Activated CD4-positive, alpha-beta memory T cell treated with anti-CD3 and anti-CD28 coated beads for 36 hours (primary cell): Measurements from ENCODE around the gene ANKS6. TPM values are rescaled to one million over a fixed set of nuclear protein-coding genes. Genes with fewer than 3 reads are reported as not detected.

Experiments used
- CTCF ChIA-PET: fragments of 350-600 bp; sonication (Branson Sonifier 250); formaldehyde crosslinking; loops from one replicate; lab custom pipeline; 2021; ENCODE audit warnings: antibody characterized with exemption, inconsistent platforms; lab: Charles Lee
- POLR2A ChIA-PET: fragments of 350-600 bp; sonication (Branson Sonifier 250); formaldehyde crosslinking; loops from one replicate; lab custom pipeline; 2021; ENCODE audit warnings: antibody characterized with exemption; lab: Charles Lee
- DNase-seq: peaks from one replicate; pipeline ENCODE4 v3.0.0-alpha.2; 2020
- H3K27ac Mint-ChIP-seq: one replicate; pipeline ENCODE4 v1.8.0; 2021; ENCODE audit warnings: mixed read lengths
- H3K27me3 Mint-ChIP-seq: one replicate; pipeline ENCODE4 v1.8.0; 2021; ENCODE audit warnings: mixed read lengths
- H3K36me3 Mint-ChIP-seq: one replicate; pipeline ENCODE4 v1.8.0; 2021; ENCODE audit warnings: mixed read lengths
- H3K4me1 Mint-ChIP-seq: one replicate; pipeline ENCODE4 v1.8.0; 2021; ENCODE audit warnings: low read depth, mixed read lengths
- H3K4me3 Mint-ChIP-seq: one replicate; pipeline ENCODE4 v1.8.0; 2021; ENCODE audit warnings: mild to moderate bottlenecking, mixed read lengths
- H3K9me3 Mint-ChIP-seq: one replicate; pipeline ENCODE4 v1.8.0; 2021; ENCODE audit warnings: mixed read lengths
- intact Hi-C: fragments of 100-400 bp; cut with micrococcal nuclease; formaldehyde crosslinking; loops from one replicate; pipeline ENCODE4 v1.15.1; 2023
- total RNA-seq, 2 experiments: library from RNA; stranded (reverse); gene quantifications; one replicate each; pipeline ENCODE4 v1.2.3, GENCODE V29; 2021

ANKS6 gene
- total RNA-seq, 2 experiments from 2014 or later: 13.0 to 16.0 TPM

DNA sequence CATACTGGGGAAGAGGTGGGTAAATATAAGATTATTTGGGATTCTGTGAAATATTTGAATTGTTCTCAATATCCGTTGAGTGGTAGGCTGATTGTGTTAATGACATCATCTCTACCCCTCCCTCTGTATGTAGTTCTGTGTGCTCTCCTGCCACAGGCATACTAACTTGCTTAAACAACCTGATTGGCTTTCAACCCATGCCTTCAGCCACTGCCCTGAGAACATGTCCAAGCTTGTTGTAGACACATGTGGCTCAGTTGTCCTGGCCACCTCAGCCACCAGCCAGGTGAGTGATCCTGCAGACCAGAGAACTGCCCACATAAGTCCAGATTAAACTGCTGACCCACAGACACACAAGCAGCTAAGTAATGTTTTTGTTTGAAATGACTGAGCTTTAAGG lies 31.1 kb downstream of the ANKS6 start:
- ChIA-PET POLR2A (no interaction called here), CTCF (interaction anchor here (1.1 to 2.0 kb wide), 2 partner anchors 9 to 11 kb away, joined by 4 to 5 read pairs; no protein-coding TSS in a partner anchor)
- no peak for DNase-seq
- Mint-ChIP-seq H3K4me3 (no peak overlapping the region), H3K9me3 (peaks cover 5% of the 10 kb centered on the region), H3K4me1 (no peaks in the 10 kb centered on the region), H3K27ac (no peak overlapping the region), H3K27me3 (no peaks in the 10 kb centered on the region), H3K36me3 (peaks cover 38% of the 10 kb centered on the region)
- intact Hi-C loops: no loop called here

DNA sequence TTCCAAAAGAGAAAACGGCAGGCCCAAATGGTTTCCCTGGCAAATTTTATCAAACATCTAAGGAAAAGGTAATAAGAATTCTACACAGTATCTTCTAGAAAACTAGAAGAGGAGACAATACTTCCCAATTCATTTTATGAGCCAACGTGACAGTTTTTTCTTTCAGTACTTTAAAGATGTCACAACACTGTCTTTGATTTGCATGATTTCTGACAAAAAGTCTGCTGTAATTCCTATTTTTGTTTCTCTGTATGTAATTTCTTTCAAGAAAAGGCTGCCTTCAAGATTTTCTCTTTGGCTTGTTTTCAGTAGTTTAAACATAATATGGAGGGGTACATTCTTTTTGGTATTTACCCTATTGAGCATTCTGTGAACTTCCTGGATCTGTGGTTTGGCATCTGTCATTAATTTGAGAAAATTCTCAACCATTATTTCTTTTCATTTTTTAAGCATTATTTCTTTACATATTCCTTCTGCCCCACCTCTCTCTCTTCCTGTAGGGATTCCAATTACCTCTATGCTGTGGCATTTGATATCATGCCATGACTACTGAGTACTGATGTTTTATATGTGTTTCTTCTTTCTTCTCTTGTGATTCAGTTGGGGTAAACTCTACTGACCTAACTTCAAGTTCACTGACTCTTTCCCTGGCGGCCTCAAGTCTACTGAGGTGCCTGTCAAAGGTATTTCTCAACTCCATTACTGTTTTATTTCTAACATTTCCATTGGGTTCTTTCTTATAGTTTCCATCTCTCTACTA lies 32.2 kb downstream of the ANKS6 start:
- intact Hi-C loops: no loop called here
- H3K4me1 Mint-ChIP-seq: no peaks in the 10 kb centered on the region
- ChIA-PET CTCF (no interaction called here), POLR2A (no interaction called here)
- H3K27me3 Mint-ChIP-seq: no peaks in the 10 kb centered on the region
- no peak for DNase-seq
- H3K4me3 Mint-ChIP-seq: no peak overlapping the region
- no peak overlapping the region for H3K27ac Mint-ChIP-seq
- H3K36me3 Mint-ChIP-seq: peaks cover 39% of the 10 kb centered on the region
- H3K9me3 Mint-ChIP-seq: peaks cover 6% of the 10 kb centered on the region

DNA sequence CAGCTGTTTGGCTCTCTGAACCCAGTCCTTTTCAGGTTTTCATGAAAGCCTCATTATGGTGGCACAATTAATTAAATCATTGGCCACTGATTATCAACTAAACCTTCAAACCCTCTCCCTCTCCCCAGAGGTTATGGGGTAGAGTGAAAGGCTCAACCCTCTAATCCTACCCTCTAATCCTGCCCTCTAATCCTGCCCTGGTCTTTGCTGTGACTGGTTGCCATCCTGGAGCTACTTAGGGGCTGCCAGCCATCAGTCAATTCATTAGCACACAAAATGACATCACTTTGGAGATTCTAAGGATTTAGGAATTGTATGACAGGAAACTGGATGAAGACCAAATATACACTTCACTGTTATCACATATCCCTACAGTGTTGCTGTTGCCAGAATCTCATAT lies 36.1 kb downstream of the ANKS6 start:
- CTCF ChIA-PET: no interaction called here
- POLR2A ChIA-PET: interaction anchor here (1.5 kb wide), 1 partner anchor 15 kb away, joined by 3 read pairs; no protein-coding TSS in a partner anchor
- H3K27ac Mint-ChIP-seq: no peak overlapping the region
- H3K9me3 Mint-ChIP-seq: peaks cover 16% of the 10 kb centered on the region
- DNase-seq: no peak
- intact Hi-C loops: no loop called here
- peaks cover 46% of the 10 kb centered on the region for H3K36me3 Mint-ChIP-seq
- no peak overlapping the region for H3K4me3 Mint-ChIP-seq
- H3K4me1 Mint-ChIP-seq: no peaks in the 10 kb centered on the region
- no peaks in the 10 kb centered on the region for H3K27me3 Mint-ChIP-seq

DNA sequence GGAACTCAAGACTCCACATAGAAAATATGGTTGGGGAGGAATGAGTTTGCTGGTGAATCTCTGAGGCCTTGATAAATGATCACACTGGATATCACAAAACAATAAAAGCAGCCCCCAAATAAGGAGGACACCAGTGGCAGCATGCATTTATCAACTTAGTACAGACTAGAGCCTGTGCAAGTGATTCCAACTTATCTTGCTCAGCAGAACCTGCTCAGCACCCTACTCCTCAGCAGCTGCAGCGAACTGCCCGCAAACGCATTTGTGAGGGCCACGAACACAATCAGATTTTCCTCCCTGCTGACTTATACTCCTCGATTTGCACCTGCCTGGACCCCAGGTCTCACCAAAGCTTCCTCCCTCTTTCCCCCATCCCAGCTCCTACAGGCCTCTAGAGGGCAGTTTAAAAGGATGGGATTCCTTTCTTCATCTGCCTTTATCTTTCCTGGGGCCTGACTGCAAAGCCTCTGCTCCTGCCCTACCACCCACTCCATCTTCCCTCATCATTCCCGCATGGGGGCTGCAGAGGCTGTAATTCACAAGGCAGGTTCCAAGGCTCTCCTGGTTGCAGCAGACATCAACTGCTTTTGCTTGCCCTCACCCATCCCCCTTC lies 41.2 kb downstream of the ANKS6 start:
- Mint-ChIP-seq H3K27me3 (no peaks in the 10 kb centered on the region), H3K4me1 (no peaks in the 10 kb centered on the region), H3K9me3 (peaks cover 11% of the 10 kb centered on the region), H3K27ac (no peak overlapping the region), H3K36me3 (peaks cover 46% of the 10 kb centered on the region), H3K4me3 (no peak overlapping the region)
- intact Hi-C loops: no loop called here
- ChIA-PET POLR2A (no interaction called here), CTCF (interaction anchor here (1.5 kb wide), 1 partner anchor 20 kb away, joined by 6 read pairs; no protein-coding TSS in a partner anchor)
- DNase-seq: no peak

DNA sequence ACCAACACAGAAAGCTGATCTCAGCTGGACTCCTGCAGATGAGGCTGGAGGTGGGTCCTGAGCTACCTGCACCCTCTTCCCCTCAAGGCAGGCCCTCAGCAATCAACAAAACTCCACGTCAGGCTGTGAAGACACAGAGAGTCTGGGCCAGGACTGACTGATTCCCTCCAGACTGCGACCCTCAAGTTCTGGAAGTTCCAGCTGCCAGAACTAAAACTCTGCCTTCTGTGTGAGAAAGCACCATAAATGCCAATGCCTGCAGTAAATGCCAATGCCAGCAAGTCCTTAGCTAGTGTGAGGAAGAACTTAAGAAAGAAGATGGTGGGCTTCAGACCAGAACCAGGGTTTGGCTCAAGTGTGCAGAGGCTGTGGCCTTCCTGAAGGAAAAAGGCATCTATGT lies 45.1 kb downstream of the ANKS6 start:
- no peak for DNase-seq
- ChIA-PET POLR2A (no interaction called here), CTCF (interaction anchor here (0.6 kb wide), 2 partner anchors 25 to 183 kb away, joined by 4 to 5 read pairs; no protein-coding TSS in a partner anchor)
- H3K4me1 Mint-ChIP-seq: no peaks in the 10 kb centered on the region
- intact Hi-C loops: no loop called here
- peaks cover 47% of the 10 kb centered on the region for H3K36me3 Mint-ChIP-seq
- H3K27me3 Mint-ChIP-seq: no peaks in the 10 kb centered on the region
- peaks cover 3% of the 10 kb centered on the region for H3K9me3 Mint-ChIP-seq
- H3K4me3 Mint-ChIP-seq: no peak overlapping the region
- H3K27ac Mint-ChIP-seq: no peak overlapping the region

DNA sequence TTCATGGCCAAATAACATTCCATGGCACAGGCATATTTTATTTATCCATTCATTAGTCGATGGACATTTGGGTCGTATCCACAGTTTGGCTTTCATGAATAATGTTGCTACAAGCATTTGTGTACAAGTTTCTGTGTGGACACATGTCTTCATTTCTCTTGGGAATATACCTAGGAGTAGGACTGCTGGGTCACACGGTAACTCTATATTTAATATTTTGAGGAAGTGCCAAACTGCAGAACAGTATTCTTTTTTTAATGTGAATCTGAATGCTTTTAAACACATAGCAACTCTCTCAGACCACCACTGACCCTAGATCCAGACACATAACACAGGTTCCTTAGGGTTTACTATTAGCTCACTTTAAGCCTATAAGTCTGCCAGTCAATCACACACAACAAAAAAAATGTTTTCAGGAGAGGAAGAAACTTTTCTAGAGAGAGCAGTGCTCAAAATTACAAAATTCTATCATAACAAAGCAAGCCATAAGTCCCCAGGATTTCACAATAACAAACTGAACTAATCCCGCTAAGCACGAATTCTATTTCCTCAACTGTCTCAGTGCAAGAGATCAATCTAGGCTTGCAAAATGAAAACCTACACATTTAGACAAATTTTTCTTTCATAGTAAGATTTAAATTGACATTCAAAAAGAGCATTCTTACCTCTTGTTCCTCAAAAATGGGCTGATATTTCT lies 45.8 kb downstream of the ANKS6 start:
- Mint-ChIP-seq H3K9me3 (peaks cover 3% of the 10 kb centered on the region), H3K4me3 (no peak overlapping the region), H3K36me3 (peaks cover 42% of the 10 kb centered on the region), H3K4me1 (no peaks in the 10 kb centered on the region), H3K27ac (no peak overlapping the region), H3K27me3 (no peaks in the 10 kb centered on the region)
- POLR2A ChIA-PET: no interaction called here
- intact Hi-C loops: no loop called here
- CTCF ChIA-PET: no interaction called here
- DNase-seq: no peak

DNA sequence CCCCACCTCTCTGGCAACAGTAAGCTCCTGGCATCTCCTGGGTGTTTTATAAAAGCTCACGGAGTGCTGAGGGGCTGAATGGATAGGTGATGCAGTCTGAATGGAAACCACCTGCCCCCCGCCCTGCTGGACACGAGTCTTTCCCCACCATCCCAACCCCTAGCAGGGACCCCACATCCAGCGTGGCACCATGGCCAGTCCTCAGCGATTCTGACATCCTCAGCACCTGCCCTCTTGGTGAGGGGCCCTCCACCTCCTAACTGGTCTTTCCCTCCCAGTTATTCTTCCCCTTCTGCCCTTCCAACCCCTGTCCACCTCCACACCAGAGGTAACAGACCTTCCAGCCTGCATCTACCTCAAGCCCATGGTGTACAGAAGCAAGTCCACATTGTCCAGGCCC lies 48.9 kb downstream of the ANKS6 start:
- H3K27me3 Mint-ChIP-seq: no peaks in the 10 kb centered on the region
- CTCF ChIA-PET: no interaction called here

DNA sequence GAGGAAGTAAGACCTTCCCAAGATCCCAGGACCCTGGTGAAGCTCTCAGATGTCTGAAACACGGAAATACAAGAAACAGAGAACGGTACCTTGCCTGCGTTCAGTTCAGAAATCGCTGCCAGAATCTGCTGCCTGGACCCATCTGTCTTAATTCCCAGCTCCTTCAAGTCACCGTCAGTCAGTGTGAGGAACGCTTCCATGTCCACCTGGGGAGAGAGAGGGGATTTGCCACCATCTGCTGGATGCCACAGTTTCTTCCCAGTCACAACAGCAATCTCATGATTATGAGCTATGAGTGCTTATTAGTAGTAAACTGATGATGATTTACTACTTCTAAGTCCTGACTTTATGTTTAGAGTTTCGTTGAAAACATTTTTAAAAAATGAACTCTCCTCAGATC lies 50.9 kb downstream of the ANKS6 start:
- ChIA-PET CTCF (interaction anchor here (1.0 kb wide), 1 partner anchor 30 kb away, joined by 3 read pairs; no protein-coding TSS in a partner anchor), POLR2A (interaction anchor here (1.3 kb wide), 1 partner anchor 14 kb away, joined by 3 read pairs; no protein-coding TSS in a partner anchor)
- Mint-ChIP-seq H3K4me1 (no peaks in the 10 kb centered on the region), H3K4me3 (no peak overlapping the region), H3K36me3 (peaks cover 28% of the 10 kb centered on the region), H3K27me3 (no peaks in the 10 kb centered on the region), H3K27ac (no peak overlapping the region), H3K9me3 (peaks cover 3% of the 10 kb centered on the region)
- no peak for DNase-seq
- intact Hi-C loops: no loop called here

More for the DNA sequence above, 48.9 kb downstream of the ANKS6 start:
- POLR2A ChIA-PET: no interaction called here
- H3K4me1 Mint-ChIP-seq: no peaks in the 10 kb centered on the region
- H3K27ac Mint-ChIP-seq: no peak overlapping the region
- H3K4me3 Mint-ChIP-seq: no peak overlapping the region
- peaks cover 3% of the 10 kb centered on the region for H3K9me3 Mint-ChIP-seq
- intact Hi-C loops: no loop called here
- no peak for DNase-seq
- H3K36me3 Mint-ChIP-seq: peaks cover 33% of the 10 kb centered on the region

DNA sequence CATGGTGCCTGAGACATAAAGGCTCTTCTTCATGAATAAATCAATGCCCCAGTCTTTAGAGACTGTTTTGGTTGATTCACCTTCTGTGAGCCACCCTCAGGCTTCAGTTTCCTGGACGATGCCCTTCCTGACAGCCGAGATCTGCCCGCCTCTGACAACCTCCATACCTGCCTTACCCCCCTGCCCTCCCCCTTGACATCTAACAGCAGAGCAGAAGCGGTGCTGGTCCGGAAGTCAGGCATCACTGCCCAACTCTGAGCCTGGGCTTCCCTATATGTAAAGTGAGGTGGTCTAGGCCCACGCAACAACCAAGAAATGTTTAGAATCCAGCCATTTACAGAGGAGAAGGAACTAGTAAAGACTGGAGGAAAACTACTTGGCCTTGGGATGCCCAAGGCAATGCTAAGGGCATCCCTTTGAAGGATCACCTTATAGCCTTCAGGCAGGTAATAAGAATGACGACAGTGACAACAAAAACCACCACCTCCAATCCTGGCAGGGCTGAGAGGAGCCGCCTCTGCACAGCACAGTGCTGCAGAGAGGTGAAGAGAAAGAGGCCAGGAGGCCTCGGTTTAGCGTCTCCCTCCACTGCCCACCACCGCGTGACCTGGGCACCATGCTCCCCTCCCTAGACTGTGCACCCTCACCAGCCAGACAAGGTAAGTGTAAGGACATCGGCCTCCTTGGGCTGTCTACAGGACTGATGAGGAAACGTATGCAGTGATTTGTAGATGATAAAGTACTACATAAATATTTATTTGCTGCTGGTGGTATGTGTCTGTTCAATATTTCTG lies 52.3 kb downstream of the ANKS6 start:
- Mint-ChIP-seq H3K36me3 (peaks cover 23% of the 10 kb centered on the region), H3K4me1 (no peaks in the 10 kb centered on the region), H3K4me3 (no peak overlapping the region), H3K27ac (no peak overlapping the region), H3K27me3 (no peaks in the 10 kb centered on the region), H3K9me3 (peaks cover 4% of the 10 kb centered on the region)
- POLR2A ChIA-PET: no interaction called here
- CTCF ChIA-PET: no interaction called here
- intact Hi-C loops: no loop called here
- DNase-seq: no peak

DNA sequence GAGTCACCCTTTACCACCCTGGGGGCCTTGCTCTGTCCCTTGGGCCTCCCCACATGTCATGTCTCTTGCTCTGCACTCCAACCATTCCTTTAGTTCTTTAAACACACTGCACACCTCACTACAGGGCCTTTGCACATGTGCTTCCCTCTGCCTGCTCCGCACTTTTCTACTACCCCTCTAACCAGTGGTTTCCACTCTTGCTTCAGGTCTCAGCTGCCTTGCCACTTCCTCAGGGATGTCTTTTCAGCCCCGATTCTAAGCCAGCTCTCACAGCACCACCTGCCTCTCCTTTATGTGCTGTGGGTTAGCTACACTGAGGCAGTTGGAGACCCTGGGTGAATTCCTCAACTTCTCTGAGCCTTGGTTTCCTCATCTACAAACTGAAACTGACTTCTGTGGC lies 53.0 kb downstream of the ANKS6 start:
- Mint-ChIP-seq H3K4me1 (no peaks in the 10 kb centered on the region), H3K27me3 (no peaks in the 10 kb centered on the region), H3K27ac (no peak overlapping the region), H3K9me3 (peaks cover 9% of the 10 kb centered on the region), H3K36me3 (peaks cover 21% of the 10 kb centered on the region), H3K4me3 (no peak overlapping the region)
- no peak for DNase-seq
- ChIA-PET CTCF (no interaction called here), POLR2A (no interaction called here)
- intact Hi-C loops: no loop called here

DNA sequence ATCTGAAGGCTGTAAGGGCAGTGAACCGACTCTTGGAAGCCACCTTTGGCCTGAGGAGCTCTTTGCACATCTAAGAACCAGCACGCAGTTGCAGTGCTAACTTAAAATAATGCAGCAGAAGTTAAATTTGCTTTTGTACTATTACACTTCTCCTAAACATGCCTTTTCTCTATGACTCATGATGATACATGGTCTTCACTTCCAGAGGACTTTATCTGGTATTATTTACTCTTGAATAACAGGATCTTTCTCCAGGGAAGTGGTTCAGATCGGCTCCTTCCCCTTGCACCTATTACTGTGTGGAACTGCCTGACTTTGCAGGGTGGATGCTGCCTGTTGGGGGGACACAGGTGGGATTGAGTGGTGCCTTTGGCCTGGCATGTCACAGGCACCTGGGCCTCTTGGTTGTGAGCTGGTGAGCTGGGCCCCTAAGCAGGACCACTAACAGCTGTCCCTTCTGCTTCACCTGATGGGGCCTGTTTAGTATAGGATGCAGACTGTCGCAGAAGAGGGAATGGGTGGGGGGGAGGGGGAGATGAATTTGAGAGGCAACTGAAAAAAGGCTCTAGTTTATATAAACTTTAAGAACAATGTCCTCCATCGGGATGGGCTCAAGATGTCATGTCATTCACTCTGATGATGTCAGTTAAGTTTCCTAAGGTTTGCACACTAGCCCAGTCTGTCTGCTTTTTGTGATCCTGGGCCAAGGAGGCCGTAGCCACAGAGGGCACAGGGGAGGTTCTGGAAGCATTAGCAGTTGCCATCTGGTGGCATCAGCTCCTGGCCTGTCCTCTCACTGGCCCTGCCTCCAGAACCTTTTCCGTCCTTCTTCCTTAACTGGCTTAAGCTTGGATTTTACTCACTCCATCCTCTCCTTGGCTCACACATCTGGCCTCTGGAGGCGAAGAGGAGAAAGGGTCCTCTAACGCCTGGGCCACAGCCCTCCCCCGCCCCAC lies 53.8 kb downstream of the ANKS6 start:
- intact Hi-C loops: no loop called here
- H3K36me3 Mint-ChIP-seq: peaks cover 25% of the 10 kb centered on the region
- no peaks in the 10 kb centered on the region for H3K27me3 Mint-ChIP-seq
- H3K9me3 Mint-ChIP-seq: peaks cover 11% of the 10 kb centered on the region
- CTCF ChIA-PET: no interaction called here
- POLR2A ChIA-PET: no interaction called here
- H3K27ac Mint-ChIP-seq: no peak overlapping the region
- no peak for DNase-seq
- no peaks in the 10 kb centered on the region for H3K4me1 Mint-ChIP-seq
- no peak overlapping the region for H3K4me3 Mint-ChIP-seq
